Endometrial microvascular endothelial cells (primary cell): ENCODE measurements around the gene PPP1R27. TPM values are rescaled to one million over a fixed set of nuclear protein-coding genes. Genes with fewer than 3 reads are reported as not detected.

Experiments
- in situ Hi-C: cut with HindIII; loops from 2 replicates; pipeline ENCODE4 v1.10.0; 2017; ENCODE audit warnings: low sequenced_read_pairs, low pct_unique_long_range_greater_than_20kb; ENCODE audit errors: inconsistent ontology term
- total RNA-seq: library from RNA; depleted of rRNA; stranded (reverse); fragments of >200 nt; gene quantifications from one replicate; pipeline ENCODE4 v1.2.3, GENCODE V29; 2015; ENCODE audit errors: inconsistent ontology term

PPP1R27 gene
- total RNA-seq, 1 donor from 2014 or later, result not detected

DNA sequence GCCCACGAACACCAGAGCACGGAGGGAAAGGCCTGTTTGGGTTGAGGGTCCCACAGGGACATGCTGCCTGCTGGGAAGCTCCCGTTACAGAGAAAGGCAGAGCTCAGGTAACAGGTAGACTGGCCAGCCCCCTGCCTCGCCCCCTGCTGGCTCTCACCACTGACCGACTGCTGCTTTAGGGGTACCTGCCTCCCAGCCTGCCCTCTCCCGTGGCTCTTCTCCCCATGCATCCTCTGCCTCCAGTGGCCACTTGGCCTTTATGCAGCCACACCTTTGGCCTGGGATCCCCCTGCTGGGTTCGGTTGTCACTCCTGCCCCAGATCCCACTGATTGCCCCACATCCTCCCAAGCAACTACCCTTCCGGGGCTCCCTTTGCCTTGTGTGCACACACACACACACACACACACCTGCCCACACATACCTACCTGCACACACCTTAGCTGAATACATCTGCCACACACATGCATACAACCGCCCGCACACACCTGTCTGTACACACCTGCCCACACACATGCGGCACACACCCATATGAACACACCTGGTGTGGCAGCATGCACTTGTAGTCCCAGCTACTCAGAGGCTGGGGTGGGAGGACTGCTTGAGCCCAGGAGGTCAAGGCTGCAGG lies 8.9 kb downstream of the PPP1R27 start:
- in situ Hi-C loops, result no loop called here

DNA sequence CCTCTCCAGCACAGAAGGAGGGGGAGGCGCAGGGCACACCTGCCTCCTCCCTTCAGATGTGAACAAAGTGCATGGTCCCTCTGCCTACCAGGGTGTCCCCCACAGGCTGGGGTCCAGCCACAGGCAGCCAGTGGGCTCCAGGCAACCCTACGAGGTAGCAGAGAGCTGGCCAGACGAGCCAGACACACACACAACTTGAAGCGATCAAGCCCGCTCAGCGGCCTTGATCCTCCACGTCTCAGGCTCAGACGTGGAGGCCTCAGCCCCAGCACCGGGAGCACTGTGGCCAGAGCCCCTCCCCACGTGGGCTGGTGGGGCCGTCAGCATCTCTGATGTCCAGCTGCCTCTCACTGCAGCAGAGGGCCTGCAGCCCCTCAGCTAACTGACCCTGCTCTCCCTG lies 10.3 kb downstream of the PPP1R27 start:
- in situ Hi-C loops, result no loop called here

DNA sequence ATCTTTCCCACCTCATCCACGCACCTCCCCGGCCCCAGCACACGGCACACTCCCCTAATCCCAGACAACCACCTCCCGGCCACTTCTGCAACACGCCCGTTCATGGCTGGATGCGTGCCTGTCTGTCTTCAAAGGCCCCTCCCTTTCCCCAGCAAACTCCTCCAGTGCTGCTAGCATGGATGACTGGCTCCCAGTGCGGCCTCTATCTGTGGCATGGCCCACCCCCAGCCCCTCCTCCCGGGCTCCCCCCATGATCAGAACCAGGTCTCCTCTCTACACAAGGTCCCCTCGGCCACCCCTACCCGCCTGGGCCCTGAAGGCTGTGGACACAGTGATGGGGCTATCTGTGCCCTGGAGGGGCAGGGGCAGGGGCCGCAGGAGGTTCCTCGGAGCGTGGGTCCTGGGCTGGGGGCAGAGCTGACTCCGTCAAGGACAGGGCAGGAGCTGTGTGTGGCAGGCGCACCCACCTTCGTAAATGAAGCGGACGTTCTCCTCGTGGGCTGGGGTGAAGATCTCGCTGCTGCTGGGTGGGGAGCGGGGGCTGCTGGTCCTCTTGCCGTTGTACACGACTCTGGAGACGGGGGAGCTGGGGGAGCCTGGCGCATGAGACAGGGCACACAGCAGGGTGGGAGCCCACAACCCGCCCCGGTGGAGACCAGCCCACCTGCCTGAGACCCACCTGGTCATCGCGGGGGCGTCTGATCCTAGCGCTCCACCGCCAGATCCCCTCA lies 10.9 kb downstream of the PPP1R27 start:
- in situ Hi-C loops, result no loop called here

DNA sequence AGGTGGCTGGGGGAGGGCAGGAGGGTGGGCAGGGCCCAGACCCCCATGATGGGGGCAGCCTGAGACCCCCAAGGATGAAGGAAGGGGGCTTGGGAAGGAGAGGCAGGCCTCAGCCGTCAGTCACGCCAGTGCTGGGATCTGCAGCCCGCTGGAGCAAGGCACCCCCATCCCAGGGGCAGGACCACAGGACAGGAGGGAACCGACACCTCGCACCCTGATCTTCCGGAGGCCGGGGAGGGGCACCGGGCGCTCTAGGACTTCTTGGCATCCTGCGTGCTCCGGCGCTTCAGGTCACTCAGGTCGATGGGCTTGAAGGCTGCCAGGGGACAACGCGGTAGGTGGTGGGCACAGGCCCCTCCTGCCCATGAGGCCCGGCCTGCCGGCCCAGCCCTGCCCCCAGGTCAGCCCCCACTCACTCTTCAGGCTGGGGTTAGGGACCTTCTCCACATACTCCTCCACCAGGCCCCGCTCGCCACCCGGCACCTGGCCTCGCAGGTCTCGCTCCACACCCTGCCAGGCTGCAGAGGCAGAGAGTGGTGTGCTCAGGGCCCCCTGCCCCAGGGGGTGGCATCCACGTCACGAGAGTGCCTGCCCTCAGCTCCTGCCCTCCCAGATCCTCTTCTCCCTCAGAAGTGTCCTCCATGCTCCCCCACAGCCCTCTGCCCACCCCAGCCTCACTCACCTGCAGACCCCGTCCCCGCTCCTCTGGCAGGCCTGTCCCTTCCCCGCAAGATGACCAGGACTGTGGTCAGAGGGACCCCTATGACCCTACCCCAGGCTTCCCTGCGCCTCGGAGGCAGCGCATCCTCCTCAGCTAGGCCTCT lies 11.6 kb downstream of the PPP1R27 start:
- in situ Hi-C loops, result no loop called here

DNA sequence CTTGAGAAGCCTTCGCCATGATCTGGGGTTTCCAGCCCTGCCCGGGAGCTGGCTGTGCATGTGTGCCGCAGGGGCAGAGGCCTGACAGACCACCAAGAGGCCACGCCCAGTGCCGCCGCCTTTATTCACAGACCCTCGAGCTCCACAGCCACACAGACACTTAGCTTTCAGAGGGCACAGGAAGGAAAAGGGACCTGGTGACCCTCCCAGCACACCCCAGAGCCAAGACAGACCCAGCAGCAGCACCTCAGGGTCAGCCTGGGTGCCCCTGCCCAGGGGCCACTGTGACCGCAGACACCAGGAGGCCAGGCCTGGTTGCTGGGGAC lies 12.6 kb downstream of the PPP1R27 start:
- in situ Hi-C loops, result no loop called here

DNA sequence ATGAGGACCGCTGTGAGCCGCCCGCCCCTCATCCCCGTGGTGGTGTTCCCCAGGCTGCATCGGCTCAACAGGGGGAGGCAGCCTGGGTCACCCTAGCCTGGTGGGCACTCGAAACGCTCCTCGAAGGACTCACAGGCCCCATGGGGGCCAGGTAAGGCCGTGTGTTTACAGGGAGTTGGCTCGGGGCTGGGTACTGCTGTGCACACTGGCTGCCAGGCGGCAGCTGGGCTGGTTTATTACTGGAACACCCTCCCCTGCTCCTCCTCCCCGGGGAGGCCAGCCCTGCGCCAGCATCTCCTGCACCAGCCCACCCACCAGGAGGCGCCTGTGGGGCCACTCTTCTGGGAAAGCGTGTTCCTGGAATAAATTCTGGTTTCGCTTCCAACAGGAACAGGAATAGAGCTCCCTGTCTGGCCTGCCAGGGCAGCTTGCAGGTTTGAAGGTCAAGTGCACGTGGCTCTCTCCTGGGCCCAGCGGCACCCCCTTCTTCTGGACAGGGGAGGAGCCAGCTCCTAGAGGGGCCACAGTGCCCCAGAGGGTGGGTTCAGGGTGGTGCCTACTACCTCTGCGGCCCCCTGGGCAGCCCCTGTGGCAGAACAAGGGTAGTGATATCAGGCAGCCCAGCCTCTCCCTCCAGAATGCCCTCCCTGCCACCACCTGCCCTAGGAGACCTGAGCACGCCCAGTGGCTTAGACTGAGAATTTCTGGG lies 13.1 kb downstream of the PPP1R27 start:
- in situ Hi-C loops, result no loop called here

DNA sequence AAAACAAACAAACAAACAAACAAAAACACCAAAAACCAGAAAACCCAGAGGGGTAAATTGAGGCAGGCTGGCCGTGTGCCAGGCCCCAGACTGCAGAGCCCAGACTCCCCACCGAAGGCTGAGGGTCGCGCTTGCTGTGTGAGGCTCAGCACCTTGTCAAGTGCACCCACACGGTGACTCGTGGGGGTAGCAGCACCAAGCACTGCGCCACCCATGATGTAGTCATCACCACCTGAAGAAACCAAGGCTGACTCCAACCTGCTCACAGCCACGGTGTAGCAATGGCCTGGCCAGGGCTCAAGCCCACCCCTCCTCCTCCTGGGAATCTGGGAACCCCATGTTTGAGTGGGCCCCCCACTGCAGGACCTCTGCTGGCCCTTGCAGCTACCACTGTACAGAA lies 13.7 kb downstream of the PPP1R27 start:
- in situ Hi-C loops, result no loop called here

DNA sequence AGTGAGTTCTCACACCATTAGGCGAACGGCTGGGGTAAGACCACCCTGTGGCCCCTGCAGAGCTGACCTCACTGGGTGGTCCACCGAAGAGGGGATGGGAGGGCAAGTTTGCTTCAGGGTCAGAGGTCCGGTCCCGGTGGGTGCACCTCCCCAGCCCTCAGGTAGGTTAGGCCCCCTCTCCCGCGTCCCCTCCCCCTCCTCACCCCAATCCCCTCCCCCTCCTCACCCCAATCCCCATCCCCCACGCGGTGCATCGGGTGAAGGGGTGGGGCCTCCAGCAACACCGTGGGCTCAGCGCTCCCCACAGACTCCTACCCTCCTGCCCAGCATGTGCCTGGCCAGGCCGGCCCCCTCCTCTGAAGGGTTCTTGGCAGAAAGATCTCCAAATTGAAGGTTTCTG lies 15.1 kb downstream of the PPP1R27 start:
- in situ Hi-C loops, result no loop called here

DNA sequence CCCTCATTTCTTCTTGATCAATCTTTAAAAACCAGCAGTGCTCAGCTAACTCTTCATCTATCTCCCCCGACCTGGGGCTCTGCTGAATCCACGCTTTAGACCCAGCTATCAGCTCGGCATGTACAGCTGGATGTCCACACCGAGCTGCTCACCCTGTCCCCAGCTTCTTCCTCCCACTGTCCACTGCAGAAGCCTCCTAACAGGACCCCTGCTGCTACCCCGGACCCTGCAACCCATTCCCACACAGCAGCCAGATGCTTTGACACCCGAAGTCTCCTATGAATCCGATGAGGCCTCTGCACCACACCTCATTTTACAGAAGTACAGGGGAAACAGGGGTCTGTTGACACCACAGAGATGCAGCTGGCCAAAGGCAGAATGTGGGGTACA lies 17.1 kb downstream of the PPP1R27 start:
- in situ Hi-C loops, result no loop called here

DNA sequence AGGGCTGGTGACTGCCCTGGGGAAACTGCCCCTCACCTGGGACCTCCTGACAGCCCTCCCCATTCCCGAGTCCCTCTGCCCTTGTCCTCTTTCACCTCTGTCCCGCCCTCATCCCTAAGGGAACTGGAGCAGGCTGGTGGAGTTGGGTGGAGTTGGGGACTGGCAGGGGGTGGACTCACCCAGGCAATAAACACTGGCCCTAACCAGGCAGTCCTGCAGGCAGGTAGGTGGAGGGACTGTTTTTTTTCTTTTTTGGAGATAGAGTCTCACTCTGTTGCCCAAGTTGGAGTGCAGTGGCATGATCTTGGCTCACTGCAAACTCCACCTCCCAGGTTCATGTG lies 19.2 kb downstream of the PPP1R27 start:
- in situ Hi-C loops, result no loop called here

DNA sequence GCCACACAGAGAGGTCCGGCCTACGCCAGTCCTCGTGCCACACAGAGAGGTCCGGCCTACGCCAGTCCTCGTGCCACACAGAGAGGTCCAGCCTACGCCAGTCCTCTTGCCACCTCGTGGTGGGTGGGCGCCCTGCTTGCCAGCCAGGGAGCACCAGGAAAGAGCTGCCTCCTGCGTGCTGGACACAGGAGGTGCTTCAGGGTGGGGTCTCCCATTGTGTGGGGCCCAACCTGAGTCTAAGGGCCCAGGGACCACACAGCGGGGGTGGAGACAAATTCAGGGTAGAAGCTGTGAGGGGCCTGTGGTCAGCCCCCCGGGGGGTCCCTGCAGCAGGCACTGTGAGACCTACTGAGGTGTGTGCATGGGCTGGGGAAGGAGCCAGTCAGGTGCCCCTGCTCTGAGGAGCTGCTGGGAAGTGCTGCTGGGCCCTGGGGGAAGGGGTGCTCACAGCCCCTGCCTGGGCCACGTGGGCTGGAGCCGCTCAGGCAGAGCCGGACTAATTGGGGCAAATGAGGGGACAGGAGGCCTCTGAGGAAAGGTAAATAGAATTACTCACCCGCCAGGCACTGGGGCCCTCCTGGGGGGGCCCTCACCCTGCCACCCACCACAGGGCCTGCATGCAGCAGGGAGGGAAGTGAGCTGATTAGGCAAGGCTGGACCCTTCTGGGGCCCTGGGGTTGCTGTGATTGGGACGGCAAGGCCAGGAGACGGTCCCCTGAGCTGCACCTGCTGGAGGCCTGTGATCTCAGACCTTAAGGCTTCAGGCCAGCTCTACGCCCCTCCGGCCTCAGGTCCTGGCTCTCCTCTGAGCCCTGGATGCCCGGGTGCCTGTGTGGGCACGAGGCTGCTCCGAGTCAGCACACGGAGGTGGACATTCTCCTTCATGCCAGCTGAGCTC lies 19.9 kb downstream of the PPP1R27 start:
- in situ Hi-C loops, result no loop called here

DNA sequence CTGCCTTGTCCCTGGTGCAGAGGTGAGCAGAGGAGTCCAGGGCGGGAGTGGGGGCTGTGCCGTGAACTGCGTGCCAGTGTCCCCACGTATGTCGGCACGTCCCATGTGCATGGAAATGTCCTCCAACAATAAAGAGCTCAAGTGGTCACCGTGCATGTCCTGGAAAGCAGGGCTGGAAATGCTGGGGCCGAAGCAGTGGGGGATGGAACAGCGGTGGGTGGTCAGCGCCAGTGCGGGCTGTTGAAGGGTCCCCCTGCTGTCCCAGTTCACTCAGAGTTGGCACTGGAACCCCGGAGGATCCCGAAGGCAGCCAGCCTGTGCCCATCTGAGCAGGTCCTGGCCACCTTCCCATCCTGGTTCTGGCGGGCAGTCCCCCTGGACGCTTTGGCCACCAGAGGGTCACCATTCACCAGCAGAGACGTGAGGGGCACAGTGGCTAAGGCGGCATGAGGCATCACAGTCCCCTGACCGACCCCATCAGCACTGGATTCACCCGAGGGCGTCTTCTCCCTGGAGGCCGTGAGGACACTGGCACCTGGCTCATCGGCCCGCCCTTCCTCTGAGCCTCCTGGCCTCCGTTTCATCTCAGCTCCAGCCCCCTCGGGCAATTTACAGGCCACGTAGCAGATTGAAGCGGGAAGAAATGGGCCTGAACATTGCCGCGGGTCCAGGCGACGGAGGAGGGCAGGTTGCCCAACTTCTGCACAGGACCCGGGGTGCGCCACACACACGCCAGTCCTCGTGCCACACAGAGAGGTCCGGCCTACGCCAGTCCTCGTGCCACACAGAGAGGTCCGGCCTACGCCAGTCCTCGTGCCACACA lies 20.8 kb downstream of the PPP1R27 start:
- in situ Hi-C loops, result no loop called here

DNA sequence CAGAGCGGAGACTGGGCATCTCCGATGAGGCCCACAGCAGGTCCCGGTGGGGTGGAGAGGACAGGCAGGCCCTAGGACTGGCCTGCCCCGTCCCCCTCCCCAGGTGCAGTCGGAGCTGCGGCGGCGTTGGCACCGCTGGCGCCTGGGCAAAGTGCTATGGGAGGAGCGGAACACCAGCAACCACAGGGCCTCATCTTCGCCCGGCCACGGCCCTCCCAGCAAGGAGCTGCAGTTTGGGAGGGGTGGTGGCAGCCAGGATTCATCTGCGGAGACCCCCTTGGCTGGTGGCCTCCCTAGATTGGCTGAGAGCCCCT lies 21.5 kb downstream of the PPP1R27 start:
- in situ Hi-C loops, result no loop called here

DNA sequence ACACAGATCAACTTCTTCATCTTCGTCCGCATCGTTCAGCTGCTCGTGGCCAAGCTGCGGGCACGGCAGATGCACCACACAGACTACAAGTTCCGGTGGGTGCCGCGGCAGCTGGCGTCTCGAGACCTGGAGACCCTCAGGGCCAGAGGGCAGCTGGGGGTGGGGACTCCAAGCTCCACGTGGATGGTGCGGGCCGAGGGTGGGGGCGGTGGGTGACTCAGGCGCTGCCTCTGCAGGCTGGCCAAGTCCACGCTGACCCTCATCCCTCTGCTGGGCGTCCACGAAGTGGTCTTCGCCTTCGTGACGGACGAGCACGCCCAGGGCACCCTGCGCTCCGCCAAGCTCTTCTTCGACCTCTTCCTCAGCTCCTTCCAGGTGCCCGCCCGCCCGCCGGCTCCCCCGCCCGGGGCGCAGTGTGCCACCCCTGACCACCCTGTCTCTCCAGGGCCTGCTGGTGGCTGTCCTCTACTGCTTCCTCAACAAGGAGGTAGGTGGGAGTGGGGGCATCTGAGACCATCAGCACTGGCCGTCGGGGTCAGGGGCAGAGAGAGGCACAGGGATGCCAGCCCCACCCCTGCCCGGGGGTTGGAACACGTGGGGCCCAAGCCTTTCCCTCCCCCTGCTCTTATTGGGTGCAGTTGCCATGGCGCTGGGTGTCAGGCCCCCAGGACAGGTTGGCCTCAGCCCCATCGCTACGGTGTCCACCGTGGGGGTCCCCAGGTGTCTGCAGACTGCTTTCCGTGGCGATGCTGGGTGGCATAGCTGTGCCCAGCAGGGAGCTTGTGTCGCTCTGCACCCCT lies 22.1 kb downstream of the PPP1R27 start:
- in situ Hi-C loops, result no loop called here

DNA sequence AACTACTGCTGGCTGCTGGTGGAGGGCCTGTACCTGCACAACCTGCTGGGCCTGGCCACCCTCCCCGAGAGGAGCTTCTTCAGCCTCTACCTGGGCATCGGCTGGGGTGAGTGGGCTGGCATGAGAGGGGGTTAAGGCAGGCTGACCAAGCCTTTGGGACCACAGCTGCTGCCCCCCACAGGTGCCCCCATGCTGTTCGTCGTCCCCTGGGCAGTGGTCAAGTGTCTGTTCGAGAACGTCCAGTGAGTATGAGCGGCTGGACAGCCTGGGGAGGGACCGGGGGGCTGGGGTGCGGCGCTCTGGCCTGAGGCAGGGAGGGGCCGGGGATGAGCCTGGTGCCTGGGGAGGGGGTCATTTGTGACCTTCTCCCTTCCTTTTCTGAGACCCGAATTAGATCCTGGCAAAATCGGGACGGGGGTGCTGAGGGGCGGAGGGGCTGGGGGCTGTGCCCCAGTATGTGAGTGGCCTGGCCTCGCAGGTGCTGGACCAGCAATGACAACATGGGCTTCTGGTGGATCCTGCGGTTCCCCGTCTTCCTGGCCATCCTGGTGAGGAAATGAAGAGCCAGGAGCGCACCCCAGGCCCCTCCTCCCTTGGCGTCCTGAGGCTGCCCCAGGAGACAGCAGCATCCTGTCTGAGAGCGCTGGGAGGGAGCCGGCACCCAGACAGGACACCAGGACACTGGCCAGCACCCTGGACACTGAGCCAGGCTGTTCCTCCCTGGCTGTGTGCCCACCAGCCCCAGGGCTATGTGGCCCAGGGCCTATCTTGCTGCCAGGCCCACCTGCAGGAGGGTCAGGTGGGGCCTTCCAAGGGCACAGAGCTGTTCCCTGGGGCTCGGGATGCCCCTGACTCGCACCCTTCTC lies 22.9 kb downstream of the PPP1R27 start:
- in situ Hi-C loops, result no loop called here

DNA sequence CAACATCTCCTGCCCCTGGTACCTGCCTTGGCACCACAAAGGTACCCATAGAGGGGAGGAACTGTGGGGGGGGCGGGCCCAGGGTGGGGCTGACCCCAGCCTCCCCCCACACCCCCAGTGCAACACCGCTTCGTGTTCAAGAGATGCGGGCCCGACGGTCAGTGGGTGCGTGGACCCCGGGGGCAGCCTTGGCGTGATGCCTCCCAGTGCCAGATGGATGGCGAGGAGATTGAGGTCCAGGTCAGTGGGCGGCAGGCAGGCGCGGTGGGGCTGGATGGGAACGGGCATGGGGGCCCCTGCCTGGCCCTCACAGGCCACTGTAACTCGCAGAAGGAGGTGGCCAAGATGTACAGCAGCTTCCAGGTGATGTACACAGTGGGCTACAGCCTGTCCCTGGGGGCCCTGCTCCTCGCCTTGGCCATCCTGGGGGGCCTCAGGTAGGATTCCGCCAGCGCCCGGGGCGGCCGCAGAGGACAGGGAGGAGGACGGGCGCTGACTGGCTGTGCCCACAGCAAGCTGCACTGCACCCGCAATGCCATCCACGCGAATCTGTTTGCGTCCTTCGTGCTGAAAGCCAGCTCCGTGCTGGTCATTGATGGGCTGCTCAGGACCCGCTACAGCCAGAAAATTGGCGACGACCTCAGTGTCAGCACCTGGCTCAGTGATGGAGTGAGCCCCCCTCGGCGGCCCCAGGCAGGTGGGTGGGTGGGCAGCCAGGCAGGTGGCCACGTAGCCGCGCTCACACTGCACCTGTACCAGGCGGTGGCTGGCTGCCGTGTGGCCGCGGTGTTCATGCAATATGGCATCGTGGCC lies 23.8 kb downstream of the PPP1R27 start:
- in situ Hi-C loops, result no loop called here
